ENCODE measurements around the gene FAM174B. TPM values are rescaled to one million over a fixed set of nuclear protein-coding genes. Genes with fewer than 3 reads are reported as not detected.

Gene FAM174B
- total and polyA plus RNA-seq, 8 donors: 40.8 to 66.3 (median 48.7) TPM

DNA sequence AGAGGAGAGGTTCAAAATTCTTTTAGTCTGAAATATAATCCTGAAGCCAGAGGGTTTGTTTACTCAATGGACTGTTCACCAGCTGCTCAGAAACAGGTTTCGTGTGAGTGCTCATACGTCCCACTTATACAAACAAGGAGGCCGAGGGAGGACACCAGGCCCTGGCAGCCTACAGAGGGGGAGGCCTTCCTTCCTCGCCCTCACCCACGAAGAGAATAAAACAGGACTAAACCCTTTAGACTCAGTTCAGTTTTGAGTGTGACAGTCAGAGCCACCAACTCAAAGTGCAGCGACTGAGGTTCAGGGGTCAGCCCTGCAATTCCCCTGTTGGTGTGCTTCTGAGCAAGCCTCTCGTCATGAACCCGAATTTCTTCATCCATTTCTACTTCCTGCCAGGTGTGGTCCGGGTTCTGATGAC lies 17.3 kb downstream of the FAM174B start:
- DNase-seq (peak in 2 of 4 donors; percentile 42 to 83), ATAC-seq (peak; percentile 81)
- peaks cover 8 to 18% of the 10 kb centered on the region in 2 donors for H3K4me1 ChIP-seq
- no peaks in the 10 kb centered on the region for H3K36me3 ChIP-seq
- peak overlapping the region; percentile 61 to 77 for H3K27ac ChIP-seq
- H3K4me3 ChIP-seq: no peak overlapping the region
- TF ChIP-seq, protein P1, sequence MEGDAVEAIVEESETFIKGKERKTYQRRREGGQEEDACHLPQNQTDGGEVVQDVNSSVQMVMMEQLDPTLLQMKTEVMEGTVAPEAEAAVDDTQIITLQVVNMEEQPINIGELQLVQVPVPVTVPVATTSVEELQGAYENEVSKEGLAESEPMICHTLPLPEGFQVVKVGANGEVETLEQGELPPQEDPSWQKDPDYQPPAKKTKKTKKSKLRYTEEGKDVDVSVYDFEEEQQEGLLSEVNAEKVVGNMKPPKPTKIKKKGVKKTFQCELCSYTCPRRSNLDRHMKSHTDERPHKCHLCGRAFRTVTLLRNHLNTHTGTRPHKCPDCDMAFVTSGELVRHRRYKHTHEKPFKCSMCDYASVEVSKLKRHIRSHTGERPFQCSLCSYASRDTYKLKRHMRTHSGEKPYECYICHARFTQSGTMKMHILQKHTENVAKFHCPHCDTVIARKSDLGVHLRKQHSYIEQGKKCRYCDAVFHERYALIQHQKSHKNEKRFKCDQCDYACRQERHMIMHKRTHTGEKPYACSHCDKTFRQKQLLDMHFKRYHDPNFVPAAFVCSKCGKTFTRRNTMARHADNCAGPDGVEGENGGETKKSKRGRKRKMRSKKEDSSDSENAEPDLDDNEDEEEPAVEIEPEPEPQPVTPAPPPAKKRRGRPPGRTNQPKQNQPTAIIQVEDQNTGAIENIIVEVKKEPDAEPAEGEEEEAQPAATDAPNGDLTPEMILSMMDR (IDR thresholded peaks at IDR 0.05): no peak
- intact Hi-C loops (cut with DNase I): no loop called here
- H3K27me3 ChIP-seq: no peaks in the 10 kb centered on the region
- H3K9me3 ChIP-seq: peaks cover 0 to 10% of the 10 kb centered on the region in 2 donors

DNA sequence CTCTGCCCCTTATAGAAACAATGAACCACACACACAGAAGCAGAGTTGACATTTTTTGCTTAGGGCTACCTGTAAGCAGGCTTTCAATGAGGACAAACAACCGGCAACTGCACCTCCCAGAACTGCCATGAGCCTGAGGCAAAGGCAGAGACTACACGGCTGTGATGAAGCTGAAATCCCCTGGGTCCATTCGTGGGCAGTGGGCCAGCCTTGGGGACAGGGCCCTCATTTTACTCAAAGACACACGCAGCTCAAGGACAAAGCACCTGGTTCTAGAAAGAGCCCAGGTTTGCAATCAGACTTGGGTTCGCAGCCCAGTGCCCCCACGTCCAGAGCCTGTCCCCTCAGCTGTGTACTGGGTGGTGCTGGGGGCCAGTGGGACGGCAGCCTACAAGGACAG lies 17.9 kb downstream of the FAM174B start:
- no peak overlapping the region for H3K4me3 ChIP-seq
- TF ChIP-seq, protein P1 (IDR thresholded peaks at IDR 0.05): no peak
- peaks cover 8 to 18% of the 10 kb centered on the region in 2 donors for H3K4me1 ChIP-seq
- intact Hi-C loops (cut with DNase I): no loop called here
- no peak for ATAC-seq
- peak overlapping the region; percentile 61 to 77 for H3K27ac ChIP-seq
- H3K36me3 ChIP-seq: no peaks in the 10 kb centered on the region
- no peaks in the 10 kb centered on the region for H3K27me3 ChIP-seq
- H3K9me3 ChIP-seq: peaks cover 0 to 10% of the 10 kb centered on the region in 2 donors
- no peak for DNase-seq

DNA sequence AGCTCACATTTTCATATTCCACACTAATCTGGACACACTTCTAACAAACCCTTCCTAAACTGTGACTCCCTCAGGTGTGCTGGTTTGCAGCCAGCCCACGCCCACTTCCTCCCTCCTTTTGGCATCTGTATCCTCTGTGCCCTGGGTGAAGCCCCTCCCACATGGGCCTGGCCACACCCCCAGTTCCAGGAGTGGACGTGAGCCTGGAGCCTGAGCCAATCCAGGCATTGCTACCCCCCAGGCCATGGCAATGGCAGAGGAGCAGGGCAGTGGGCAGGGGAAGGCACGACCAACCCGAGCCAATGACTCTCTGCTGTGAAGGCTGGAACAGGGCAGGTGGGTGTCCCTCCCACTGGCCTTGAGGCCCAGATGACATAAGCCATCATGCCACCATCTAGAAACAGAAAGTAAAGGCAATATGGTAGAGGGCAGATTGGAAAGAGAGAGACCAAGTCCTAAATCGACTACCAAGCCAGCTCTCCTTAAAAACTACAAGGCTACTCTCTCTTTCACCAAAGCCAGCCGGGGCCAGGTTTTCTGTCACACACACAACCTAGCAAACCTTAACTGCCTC lies 18.6 kb downstream of the FAM174B start:
- peak in 3 of 4 donors; percentile 73 to 84 (median 80) for DNase-seq
- intact Hi-C loops (cut with DNase I): no loop called here
- peak; percentile 82 for ATAC-seq
- TF ChIP-seq, protein P1 (IDR thresholded peaks at IDR 0.05): no peak
- H3K4me1 ChIP-seq: peaks cover 8 to 18% of the 10 kb centered on the region in 2 donors
- no peak overlapping the region for H3K4me3 ChIP-seq
- H3K9me3 ChIP-seq: peaks cover 0 to 10% of the 10 kb centered on the region in 2 donors
- H3K27ac ChIP-seq: peak overlapping the region; percentile 61 to 77
- H3K36me3 ChIP-seq: no peaks in the 10 kb centered on the region
- H3K27me3 ChIP-seq: no peaks in the 10 kb centered on the region

DNA sequence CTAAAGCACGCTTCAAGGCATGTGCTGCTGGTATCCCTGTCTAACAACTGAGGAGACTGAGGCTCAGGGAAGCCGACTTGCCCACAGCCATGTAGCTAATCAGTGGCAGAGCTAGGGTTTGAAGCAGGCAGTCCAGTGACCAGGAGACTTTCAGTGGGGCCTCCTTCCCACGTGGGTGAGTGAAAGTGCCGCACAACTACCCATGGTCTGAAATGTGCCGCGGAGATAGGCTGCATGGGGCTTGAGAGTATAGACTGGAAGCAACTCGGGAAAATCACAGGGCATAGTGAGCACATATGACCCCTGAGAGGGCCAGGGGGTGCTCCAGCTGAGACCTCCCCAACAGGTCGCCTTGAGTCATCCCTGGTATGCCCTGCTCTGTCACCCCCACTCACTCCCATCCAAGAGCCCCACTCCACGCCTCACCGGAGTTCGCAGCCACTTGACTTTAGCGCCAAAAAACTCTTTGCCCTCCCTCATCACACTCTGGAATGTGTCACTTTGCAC lies 19.1 kb downstream of the FAM174B start:
- Histone ChIP-seq H3K27ac (peak overlapping the region; percentile 61 to 77), H3K36me3 (no peaks in the 10 kb centered on the region), H3K4me3 (no peak overlapping the region), H3K4me1 (peaks cover 8 to 18% of the 10 kb centered on the region in 2 donors), H3K27me3 (no peaks in the 10 kb centered on the region), H3K9me3 (peaks cover 0 to 10% of the 10 kb centered on the region in 2 donors)
- peak; percentile 4 for ATAC-seq
- TF ChIP-seq, protein P1 (IDR thresholded peaks at IDR 0.05): no peak
- intact Hi-C loops (cut with DNase I): no loop called here
- no peak for DNase-seq

DNA sequence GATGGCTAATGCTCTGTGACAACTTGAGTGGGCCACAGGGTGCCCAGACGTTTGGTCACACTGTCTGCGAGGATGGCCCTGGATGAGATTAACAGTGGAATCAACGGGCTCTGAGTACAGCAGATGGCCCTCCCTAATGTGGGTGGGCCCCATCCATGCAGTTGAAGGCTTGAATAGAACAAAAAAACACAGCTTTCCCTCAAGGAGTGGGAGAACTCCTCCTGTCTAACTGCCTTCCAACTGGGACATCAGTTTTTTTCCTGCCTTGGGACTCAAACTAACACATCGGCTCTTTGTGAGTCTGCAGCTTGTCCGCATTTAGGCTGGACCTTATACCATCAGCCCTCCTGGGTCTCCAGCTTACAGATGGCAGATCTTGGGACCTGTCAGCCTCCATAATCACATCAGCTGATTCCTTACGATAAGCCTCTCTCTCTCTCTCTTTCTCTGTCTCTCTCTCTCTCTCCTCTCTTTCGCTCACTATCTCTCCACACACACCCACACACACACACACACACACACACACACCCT lies 20.8 kb downstream of the FAM174B start:
- intact Hi-C loops (cut with DNase I): no loop called here
- Histone ChIP-seq H3K27ac (no peak overlapping the region), H3K27me3 (no peaks in the 10 kb centered on the region), H3K36me3 (peaks cover 0 to 3% of the 10 kb centered on the region in 2 donors), H3K4me3 (no peak overlapping the region), H3K9me3 (peaks cover 0 to 3% of the 10 kb centered on the region in 2 donors), H3K4me1 (peaks cover 8 to 18% of the 10 kb centered on the region in 2 donors)
- TF ChIP-seq, protein P1 (IDR thresholded peaks at IDR 0.05): no peak
- DNase-seq (no peak), ATAC-seq (no peak)

All from left lung (tissue), 10 donors.